HG02588 (cell line): Measurements from ENCODE around the gene SIN3A.
"Not testable (repeated sequence)": the region's sequence is repeated elsewhere in the genome, so short reads cannot be mapped to it uniquely, and the experiment has no call there.

ENCODE experiments used
- ATAC-seq: cut with Tn5 transposase; IDR thresholded peaks from one replicate; pipeline ENCODE4 v1.9.1; 2021; ENCODE audit warnings: mild to moderate bottlenecking, moderate library complexity; ENCODE audit not compliant: unreplicated experiment

SIN3A gene

GRCh38 chr15:75383986-75384385, 67.5 kb downstream of the SIN3A start:
- not testable (repeated sequence) for ATAC-seq

- ATAC-seq: no peak
Observed at GRCh38 chr15:75380773-75381172, 70.7 kb downstream of the SIN3A start.

GRCh38 chr15:75371901-75372688, 79.4 kb downstream of the SIN3A start:
- ATAC-seq: no peak

DNA sequence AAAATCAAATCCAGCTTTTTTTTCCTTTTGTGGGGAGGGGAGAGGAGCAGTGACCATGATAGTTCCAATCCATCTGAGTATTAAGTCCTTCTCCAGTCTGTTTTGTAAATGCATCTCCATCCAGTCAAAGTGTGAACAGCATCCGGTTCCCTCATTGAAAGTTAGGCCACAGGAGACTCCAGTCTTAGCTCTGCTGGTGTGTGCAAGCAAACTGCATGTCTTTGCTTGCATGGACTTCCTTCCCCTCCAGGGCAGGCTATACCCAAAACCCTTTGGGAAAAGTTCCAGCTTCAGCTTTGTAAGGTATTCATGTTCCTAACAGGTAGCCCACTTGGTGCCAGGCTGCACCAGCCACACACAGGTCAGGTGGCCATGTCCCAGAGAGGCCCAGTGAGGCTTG, 80.0 kb downstream of the SIN3A start:
- no peak for ATAC-seq

- ATAC-seq: no peak
Observed at GRCh38 chr15:75369897-75370581, 81.5 kb downstream of the SIN3A start.

GRCh38 chr15:75368689-75369239, 82.7 kb downstream of the SIN3A start:
- peak; percentile 9 for ATAC-seq

GRCh38 chr15:75367913-75368688, 83.4 kb downstream of the SIN3A start, which contains the start of gene MAN2C1:
Gene MAN2C1, minus strand, starts transcription at chr15:75368607. Its CDS starts 24 bp downstream, at chr15:75368583.
- ATAC-seq: peak; percentile 83

DNA sequence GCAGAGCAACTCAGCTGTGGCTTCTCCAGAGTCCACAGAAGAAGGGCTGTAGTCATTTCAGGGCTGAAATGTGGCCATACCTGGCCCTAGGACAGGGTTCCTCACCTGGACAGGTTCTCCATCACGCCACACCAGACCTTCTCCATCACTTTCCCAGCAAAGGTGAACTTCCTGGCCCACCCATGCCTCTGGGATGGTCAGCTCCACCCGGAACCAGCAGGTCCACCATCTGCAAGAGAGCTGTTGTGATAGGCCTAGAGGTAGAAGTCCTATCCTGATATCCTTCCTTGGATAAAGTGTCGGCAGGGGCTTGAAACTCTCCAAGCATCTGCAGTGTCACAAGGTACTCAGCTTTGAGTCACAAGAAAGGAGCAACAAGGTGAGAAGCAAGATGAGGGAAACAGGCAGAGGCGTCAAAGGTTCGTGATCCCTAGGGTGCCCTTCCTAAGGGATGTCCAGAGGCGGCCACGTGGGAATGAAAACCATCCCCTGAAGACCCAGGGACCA, 84.0 kb downstream of the SIN3A start:
- no peak for ATAC-seq

GRCh38 chr15:75367006-75367405, 84.5 kb downstream of the SIN3A start:
- ATAC-seq: no peak

GRCh38 chr15:75366163-75366562, 85.3 kb downstream of the SIN3A start:
- ATAC-seq: no peak

- ATAC-seq: no peak
Observed at GRCh38 chr15:75364881-75365280, 86.6 kb downstream of the SIN3A start.

GRCh38 chr15:75363786-75364185, 87.7 kb downstream of the SIN3A start:
- no peak for ATAC-seq

DNA sequence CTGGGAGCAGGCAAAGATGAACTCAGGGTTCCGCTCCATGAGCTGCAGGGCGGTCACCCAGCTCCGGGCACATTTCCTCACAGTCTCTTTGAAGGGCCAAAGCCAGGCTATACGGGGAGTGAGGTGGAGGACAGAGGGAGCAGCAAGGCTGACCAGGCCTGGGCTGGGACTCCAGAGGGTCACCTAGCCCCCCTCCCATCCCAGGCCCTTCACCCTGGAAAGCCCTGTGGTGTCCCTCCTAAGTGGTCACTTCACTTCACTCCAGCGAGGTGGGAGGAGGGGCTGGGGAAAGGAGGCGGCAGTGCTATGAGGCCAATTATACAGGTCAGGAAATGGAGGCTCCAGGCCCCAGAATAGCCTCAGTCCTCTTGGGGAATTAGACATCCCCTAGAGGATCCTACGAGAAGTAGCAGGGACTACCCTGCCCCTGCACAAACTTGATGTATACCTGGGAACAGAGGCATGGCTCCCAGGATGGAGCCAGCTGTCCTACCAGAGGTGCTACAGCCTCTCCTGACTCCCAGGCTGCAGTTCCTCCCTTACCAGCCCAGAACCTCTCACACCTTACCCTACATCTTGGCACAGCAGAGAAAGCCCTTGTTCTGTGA, 88.7 kb downstream of the SIN3A start:
- no peak for ATAC-seq

GRCh38 chr15:75361989-75362641, 89.4 kb downstream of the SIN3A start:
- no peak for ATAC-seq

GRCh38 chr15:75361361-75361988, 90.0 kb downstream of the SIN3A start:
- no peak for ATAC-seq

GRCh38 chr15:75360856-75361255, 90.6 kb downstream of the SIN3A start:
- ATAC-seq: no peak

GRCh38 chr15:75360391-75360790, 91.1 kb downstream of the SIN3A start:
- ATAC-seq: no peak

- no peak for ATAC-seq
Observed at GRCh38 chr15:75359537-75360250, 91.8 kb downstream of the SIN3A start.
